ENCODE results near the gene NARS2. TPM values are rescaled to one million over a fixed set of nuclear protein-coding genes. Genes with fewer than 3 reads are reported as not detected.

Gene NARS2
- total RNA-seq, 1 experiment from 2014 or later: 46.7 TPM

- CTCF ChIA-PET: no interaction called here
- no peak for TF ChIP-seq CTCF (conservative IDR thresholded peaks at IDR 0.05; ENCODE audit: low read depth, low read length)
- no peak for TF ChIP-seq EZH2 (IDR thresholded peaks at IDR 0.05; ENCODE audit: borderline replicate concordance, low read depth, low read length, poor library complexity, severe bottlenecking)
- POLR2A ChIA-PET (ENCODE audit: low non-redundant PET): interaction anchor here (0.5 kb wide), 1 partner anchor 15 kb away, joined by 3 read pairs; no protein-coding TSS in a partner anchor
- H3K4me3 ChIP-seq (ENCODE audit: low read depth, low read length, poor library complexity, severe bottlenecking): no peak overlapping the region
- no peak for DNase-seq (ENCODE audit: low spot score)
- H3K36me3 ChIP-seq (ENCODE audit: insufficient read depth, low read length, poor library complexity, severe bottlenecking): no peaks in the 10 kb centered on the region
- intact Hi-C loops (cut with micrococcal nuclease; ENCODE audit: unreplicated experiment): no loop called here
- H3K9me3 ChIP-seq (ENCODE audit: low read depth, low read length, poor library complexity, severe bottlenecking): no peaks in the 10 kb centered on the region
- no TSS peak for BruUV-seq (replicated peaks)
- no peaks in the 10 kb centered on the region for H3K4me1 ChIP-seq (ENCODE audit: insufficient read depth, low read length, poor library complexity, severe bottlenecking)
- no peak overlapping the region for H3K27ac ChIP-seq (ENCODE audit: low read depth, low read length, poor library complexity, severe bottlenecking)
- no peaks in the 10 kb centered on the region for H3K27me3 ChIP-seq (replicated peaks; ENCODE audit: insufficient read depth, low read depth, low read length, poor library complexity)
These were observed 70.5 kb downstream of the NARS2 start for GRCh38 chr11:78504181-78504580.

DNA sequence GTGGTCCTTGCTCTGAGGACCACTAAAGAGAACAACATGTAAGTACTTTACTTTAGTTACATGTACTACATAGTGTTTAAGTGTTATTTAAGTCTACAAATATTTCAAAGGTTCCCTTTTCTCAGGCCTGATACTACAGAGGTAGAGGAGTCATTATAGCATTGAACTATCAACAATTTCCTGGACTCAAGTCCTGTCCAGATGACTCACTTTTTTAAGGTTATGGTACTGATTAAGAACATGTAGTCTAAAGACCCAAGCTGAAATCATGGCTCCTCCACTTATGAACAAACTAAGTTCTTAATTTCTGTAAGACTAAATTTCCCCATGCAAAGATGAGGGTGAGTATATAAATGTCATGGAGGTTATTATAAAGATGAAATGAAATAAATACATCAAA is 74.7 kb downstream of the NARS2 start:
- intact Hi-C loops (cut with micrococcal nuclease; ENCODE audit: unreplicated experiment): no loop called here
- DNase-seq (ENCODE audit: low spot score): no peak
- Histone ChIP-seq H3K27me3 (replicated peaks; ENCODE audit: insufficient read depth, low read depth, low read length, poor library complexity) (no peaks in the 10 kb centered on the region), H3K4me3 (ENCODE audit: low read depth, low read length, poor library complexity, severe bottlenecking) (no peak overlapping the region), H3K27ac (ENCODE audit: low read depth, low read length, poor library complexity, severe bottlenecking) (no peak overlapping the region), H3K4me1 (ENCODE audit: insufficient read depth, low read length, poor library complexity, severe bottlenecking) (peaks cover 3% of the 10 kb centered on the region), H3K36me3 (ENCODE audit: insufficient read depth, low read length, poor library complexity, severe bottlenecking) (no peaks in the 10 kb centered on the region), H3K9me3 (ENCODE audit: low read depth, low read length, poor library complexity, severe bottlenecking) (no peaks in the 10 kb centered on the region)
- TF ChIP-seq EZH2 (IDR thresholded peaks at IDR 0.05; ENCODE audit: borderline replicate concordance, low read depth, low read length, poor library complexity, severe bottlenecking) (no peak), CTCF (conservative IDR thresholded peaks at IDR 0.05; ENCODE audit: low read depth, low read length) (no peak)
- CTCF ChIA-PET: no interaction called here
- POLR2A ChIA-PET (ENCODE audit: low non-redundant PET): no interaction called here
- no TSS peak for BruUV-seq (replicated peaks)

DNA sequence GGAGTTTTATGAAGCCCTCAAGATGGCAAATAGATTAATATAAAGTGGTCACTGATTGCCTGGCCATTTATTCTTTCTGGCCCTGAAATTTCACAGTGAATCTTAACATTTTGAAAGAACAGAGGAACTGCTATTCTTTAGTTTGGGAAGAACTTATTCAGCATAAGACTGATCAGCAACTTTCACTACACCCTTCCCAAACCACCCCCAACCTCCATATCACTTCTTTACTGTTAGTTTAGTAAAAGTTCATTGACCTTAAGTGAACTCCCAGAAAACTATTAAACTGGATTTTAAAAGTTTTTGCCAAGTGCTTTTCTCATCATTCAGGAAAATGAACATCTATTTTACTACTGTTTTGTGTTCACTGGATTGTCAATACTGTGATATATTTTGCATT is 77.4 kb downstream of the NARS2 start:
- Histone ChIP-seq H3K27ac (ENCODE audit: low read depth, low read length, poor library complexity, severe bottlenecking) (no peak overlapping the region), H3K36me3 (ENCODE audit: insufficient read depth, low read length, poor library complexity, severe bottlenecking) (no peaks in the 10 kb centered on the region), H3K27me3 (replicated peaks; ENCODE audit: insufficient read depth, low read depth, low read length, poor library complexity) (no peaks in the 10 kb centered on the region), H3K4me1 (ENCODE audit: insufficient read depth, low read length, poor library complexity, severe bottlenecking) (peaks cover 3% of the 10 kb centered on the region), H3K9me3 (ENCODE audit: low read depth, low read length, poor library complexity, severe bottlenecking) (no peaks in the 10 kb centered on the region), H3K4me3 (ENCODE audit: low read depth, low read length, poor library complexity, severe bottlenecking) (no peak overlapping the region)
- no peak for DNase-seq (ENCODE audit: low spot score)
- ChIA-PET CTCF (no interaction called here), POLR2A (ENCODE audit: low non-redundant PET) (no interaction called here)
- BruUV-seq (replicated peaks): no TSS peak
- TF ChIP-seq EZH2 (IDR thresholded peaks at IDR 0.05; ENCODE audit: borderline replicate concordance, low read depth, low read length, poor library complexity, severe bottlenecking) (no peak), CTCF (conservative IDR thresholded peaks at IDR 0.05; ENCODE audit: low read depth, low read length) (no peak)
- intact Hi-C loops (cut with micrococcal nuclease; ENCODE audit: unreplicated experiment): no loop called here
